A549 (cell line): ENCODE results near the gene HDAC7.

Experiments used
- CEBPB ChIP-seq, 2 experiments: fragments of >200 bp in 1 of 2; sonication (Bioruptor Twin) in 1 of 2; formaldehyde crosslinking in 1 of 2; IDR thresholded peaks; 2 replicates each; pipeline ENCODE4 v1.6.1; 2012 to 2016
- CHD2 ChIP-seq: fragments of 150-350 bp; IDR thresholded peaks from 2 replicates; pipeline ENCODE4 v1.6.1; 2014; ENCODE audit warnings: low read length; ENCODE audit not compliant: partially characterized antibody
- CHD4 ChIP-seq: fragments of 200-600 bp; sonication (generic); IDR thresholded peaks from 2 replicates; pipeline ENCODE4 v1.6.1; 2016; ENCODE audit warnings: antibody characterized with exemption, mild to moderate bottlenecking, borderline replicate concordance
- HDAC2 ChIP-seq: fragments of 200-600 bp; sonication (generic); IDR thresholded peaks from 2 replicates; pipeline ENCODE4 v1.6.1; 2016
- JUN ChIP-seq, 2 experiments: fragments of >200 bp; sonication (Bioruptor Twin); formaldehyde crosslinking; IDR thresholded peaks; 2 replicates in 1 of 2; 3 replicates in 1 of 2; pipeline ENCODE4 v1.6.1; 2016 to 2017
- KDM1A ChIP-seq: fragments of 200-600 bp; sonication (generic); IDR thresholded peaks from 2 replicates; pipeline ENCODE4 v1.6.1; 2016; ENCODE audit warnings: low read depth, mild to moderate bottlenecking
- MYC ChIP-seq: IDR thresholded peaks from 2 replicates; pipeline ENCODE4 v1.6.1; 2012; ENCODE audit warnings: mild to moderate bottlenecking, inconsistent platforms, low read length, improper control_type of control experiment, borderline replicate concordance
- NR3C1 ChIP-seq: fragments of >200 bp; sonication (Bioruptor Twin); formaldehyde crosslinking; IDR thresholded peaks from 3 replicates; pipeline ENCODE4 v1.6.1; 2017
- PHF8 ChIP-seq: fragments of 200-600 bp; sonication (generic); IDR thresholded peaks from 2 replicates; pipeline ENCODE4 v1.6.1; 2016; ENCODE audit warnings: low read depth, mild to moderate bottlenecking, antibody characterized with exemption, moderate library complexity, borderline replicate concordance
- POLR2A ChIP-seq: IDR thresholded peaks from 2 replicates; pipeline ENCODE4 v1.6.1; 2012; ENCODE audit warnings: mild to moderate bottlenecking, low read length
- SMC3 ChIP-seq: fragments of >200 bp; sonication (Bioruptor Twin); formaldehyde crosslinking; IDR thresholded peaks from 3 replicates; pipeline ENCODE4 v1.6.1; 2018; ENCODE audit warnings: inconsistent platforms
- ZFP36 ChIP-seq: fragments of 450-650 bp; IDR thresholded peaks from 2 replicates; pipeline ENCODE4 v1.6.1; 2014; ENCODE audit warnings: borderline replicate concordance; ENCODE audit not compliant: partially characterized antibody
- TF ChIP-seq, protein P1 (sequence below): IDR thresholded peaks from 2 replicates; pipeline ENCODE4 v1.6.1; 2012
- TF ChIP-seq, protein P2 (sequence below): fragments of >200 bp; sonication (Bioruptor Twin); formaldehyde crosslinking; IDR thresholded peaks from 3 replicates; pipeline ENCODE4 v1.5.1; 2016

DNA sequence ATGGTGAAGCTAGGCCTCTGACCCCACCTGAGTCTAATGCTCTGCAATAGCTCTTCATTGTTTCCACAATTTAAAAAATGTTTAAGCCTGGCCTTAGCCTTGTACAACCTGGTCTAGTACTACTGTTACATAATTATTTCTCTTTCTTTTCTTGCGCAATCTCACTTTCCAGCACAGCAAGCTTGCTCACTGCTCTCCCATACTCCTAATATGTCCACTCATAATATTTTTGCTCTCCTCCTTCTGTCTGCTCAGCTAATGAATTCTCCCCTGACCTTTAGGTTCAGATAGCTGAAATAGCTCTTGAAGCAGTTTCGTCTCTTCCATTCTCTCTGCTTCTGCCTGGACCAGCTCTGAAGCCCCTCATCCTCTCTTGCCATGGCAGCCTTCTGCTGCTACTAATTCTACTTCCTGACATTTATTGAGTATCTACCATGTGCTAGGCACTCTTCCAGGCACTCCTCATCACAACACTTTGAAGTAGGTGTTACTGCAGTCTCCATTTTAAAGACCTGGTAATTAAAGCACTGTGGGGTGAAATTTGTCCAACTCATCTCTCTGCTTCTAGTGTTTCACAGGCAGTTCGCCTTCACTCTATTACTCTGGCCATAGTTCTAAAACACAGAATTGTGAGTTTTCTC, 49.5 kb downstream of the HDAC7 start:
- TF ChIP-seq JUN (IDR thresholded peaks at IDR 0.05) = no peak
- no peak for TF ChIP-seq POLR2A
- no peak for TF ChIP-seq MYC
- TF ChIP-seq CHD2 = no peak
- peak; percentile 96 to 98 for TF ChIP-seq CEBPB (IDR thresholded peaks at IDR 0.05)
- TF ChIP-seq KDM1A = no peak
- no peak for TF ChIP-seq ZFP36
- TF ChIP-seq, protein P1, sequence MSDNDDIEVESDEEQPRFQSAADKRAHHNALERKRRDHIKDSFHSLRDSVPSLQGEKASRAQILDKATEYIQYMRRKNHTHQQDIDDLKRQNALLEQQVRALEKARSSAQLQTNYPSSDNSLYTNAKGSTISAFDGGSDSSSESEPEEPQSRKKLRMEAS = no peak
- TF ChIP-seq, protein P2, sequence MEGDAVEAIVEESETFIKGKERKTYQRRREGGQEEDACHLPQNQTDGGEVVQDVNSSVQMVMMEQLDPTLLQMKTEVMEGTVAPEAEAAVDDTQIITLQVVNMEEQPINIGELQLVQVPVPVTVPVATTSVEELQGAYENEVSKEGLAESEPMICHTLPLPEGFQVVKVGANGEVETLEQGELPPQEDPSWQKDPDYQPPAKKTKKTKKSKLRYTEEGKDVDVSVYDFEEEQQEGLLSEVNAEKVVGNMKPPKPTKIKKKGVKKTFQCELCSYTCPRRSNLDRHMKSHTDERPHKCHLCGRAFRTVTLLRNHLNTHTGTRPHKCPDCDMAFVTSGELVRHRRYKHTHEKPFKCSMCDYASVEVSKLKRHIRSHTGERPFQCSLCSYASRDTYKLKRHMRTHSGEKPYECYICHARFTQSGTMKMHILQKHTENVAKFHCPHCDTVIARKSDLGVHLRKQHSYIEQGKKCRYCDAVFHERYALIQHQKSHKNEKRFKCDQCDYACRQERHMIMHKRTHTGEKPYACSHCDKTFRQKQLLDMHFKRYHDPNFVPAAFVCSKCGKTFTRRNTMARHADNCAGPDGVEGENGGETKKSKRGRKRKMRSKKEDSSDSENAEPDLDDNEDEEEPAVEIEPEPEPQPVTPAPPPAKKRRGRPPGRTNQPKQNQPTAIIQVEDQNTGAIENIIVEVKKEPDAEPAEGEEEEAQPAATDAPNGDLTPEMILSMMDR = no peak
- no peak for TF ChIP-seq HDAC2
- TF ChIP-seq SMC3 = no peak
- no peak for TF ChIP-seq CHD4
- no peak for TF ChIP-seq PHF8
- TF ChIP-seq NR3C1 = no peak
